ENCODE results near the gene CHRM2.

CHRM2 gene

GRCh38 chr7:136897676-136898075 is 29.2 kb downstream of the CHRM2 start:
- Histone ChIP-seq H3K4me3 (replicated peaks; ENCODE audit: low read depth, low read length) (no peak overlapping the region), H3K36me3 (ENCODE audit: control insufficient read depth, insufficient read depth, low read length) (no peaks in the 10 kb centered on the region), H3K27me3 (replicated peaks; ENCODE audit: control insufficient read depth, insufficient read depth, low read length) (no peaks in the 10 kb centered on the region)
- TF ChIP-seq CTCF (IDR thresholded peaks at IDR 0.05; ENCODE audit: insufficient read depth, low read length, poor library complexity, severe bottlenecking): no peak
- DNase-seq (ENCODE audit: extremely low read depth, insufficient read length): no peak

GRCh38 chr7:136900005-136900404 is 31.6 kb downstream of the CHRM2 start:
- H3K36me3 ChIP-seq (ENCODE audit: control insufficient read depth, insufficient read depth, low read length): no peaks in the 10 kb centered on the region
- no peaks in the 10 kb centered on the region for H3K27me3 ChIP-seq (replicated peaks; ENCODE audit: control insufficient read depth, insufficient read depth, low read length)
- no peak for DNase-seq (ENCODE audit: extremely low read depth, insufficient read length)
- TF ChIP-seq CTCF (IDR thresholded peaks at IDR 0.05; ENCODE audit: insufficient read depth, low read length, poor library complexity, severe bottlenecking): no peak
- no peak overlapping the region for H3K4me3 ChIP-seq (replicated peaks; ENCODE audit: low read depth, low read length)

- H3K36me3 ChIP-seq (ENCODE audit: control insufficient read depth, insufficient read depth, low read length): no peaks in the 10 kb centered on the region
- H3K4me3 ChIP-seq (replicated peaks; ENCODE audit: low read depth, low read length): no peak overlapping the region
- TF ChIP-seq CTCF (IDR thresholded peaks at IDR 0.05; ENCODE audit: insufficient read depth, low read length, poor library complexity, severe bottlenecking): no peak
- no peak for DNase-seq (ENCODE audit: extremely low read depth, insufficient read length)
- no peaks in the 10 kb centered on the region for H3K27me3 ChIP-seq (replicated peaks; ENCODE audit: control insufficient read depth, insufficient read depth, low read length)
These were observed 42.3 kb downstream of the CHRM2 start for GRCh38 chr7:136910771-136911170.

- TF ChIP-seq CTCF (IDR thresholded peaks at IDR 0.05; ENCODE audit: insufficient read depth, low read length, poor library complexity, severe bottlenecking): no peak
These were observed 42.9 kb downstream of the CHRM2 start for GRCh38 chr7:136911344-136911743.

GRCh38 chr7:136912339-136912738 is 43.9 kb downstream of the CHRM2 start:
- H3K4me3 ChIP-seq (replicated peaks; ENCODE audit: low read depth, low read length): no peak overlapping the region
- no peak for DNase-seq (ENCODE audit: extremely low read depth, insufficient read length)
- no peaks in the 10 kb centered on the region for H3K36me3 ChIP-seq (ENCODE audit: control insufficient read depth, insufficient read depth, low read length)
- no peak for TF ChIP-seq CTCF (IDR thresholded peaks at IDR 0.05; ENCODE audit: insufficient read depth, low read length, poor library complexity, severe bottlenecking)
- no peaks in the 10 kb centered on the region for H3K27me3 ChIP-seq (replicated peaks; ENCODE audit: control insufficient read depth, insufficient read depth, low read length)

More at GRCh38 chr7:136911344-136911743, 42.9 kb downstream of the CHRM2 start:
- Histone ChIP-seq H3K36me3 (ENCODE audit: control insufficient read depth, insufficient read depth, low read length) (no peaks in the 10 kb centered on the region), H3K4me3 (replicated peaks; ENCODE audit: low read depth, low read length) (no peak overlapping the region), H3K27me3 (replicated peaks; ENCODE audit: control insufficient read depth, insufficient read depth, low read length) (no peaks in the 10 kb centered on the region)
- DNase-seq (ENCODE audit: extremely low read depth, insufficient read length): no peak

GRCh38 chr7:136914016-136914415 is 45.6 kb downstream of the CHRM2 start:
- no peak overlapping the region for H3K4me3 ChIP-seq (replicated peaks; ENCODE audit: low read depth, low read length)
- H3K36me3 ChIP-seq (ENCODE audit: control insufficient read depth, insufficient read depth, low read length): no peaks in the 10 kb centered on the region
- DNase-seq (ENCODE audit: extremely low read depth, insufficient read length): no peak
- TF ChIP-seq CTCF (IDR thresholded peaks at IDR 0.05; ENCODE audit: insufficient read depth, low read length, poor library complexity, severe bottlenecking): no peak
- H3K27me3 ChIP-seq (replicated peaks; ENCODE audit: control insufficient read depth, insufficient read depth, low read length): no peaks in the 10 kb centered on the region

Measured in GM06990 (cell line).